Left renal pelvis (tissue), 4 donors: ENCODE results near the gene GNA15. TPM values are rescaled to one million over a fixed set of nuclear protein-coding genes. Genes with fewer than 3 reads are reported as not detected.

Experiments used
- DNase-seq, 4 donors: peaks; one replicate each; pipeline ENCODE4 v3.0.0-alpha.2; 2013; ENCODE audit warnings: low read depth in 4 of 4, low spot score in 3 of 4
- polyA plus RNA-seq, 4 donors: library from polyadenylated mRNA; unstranded; fragments of 120-200 nt; gene quantifications; one replicate each; pipeline ENCODE4 v1.2.1, GENCODE V29; 2013; ENCODE audit not compliant: insufficient read length in 4 of 4

Gene GNA15
- polyA plus RNA-seq, 4 donors = 0.96 to 2.2 (median 1.1) TPM

DNA sequence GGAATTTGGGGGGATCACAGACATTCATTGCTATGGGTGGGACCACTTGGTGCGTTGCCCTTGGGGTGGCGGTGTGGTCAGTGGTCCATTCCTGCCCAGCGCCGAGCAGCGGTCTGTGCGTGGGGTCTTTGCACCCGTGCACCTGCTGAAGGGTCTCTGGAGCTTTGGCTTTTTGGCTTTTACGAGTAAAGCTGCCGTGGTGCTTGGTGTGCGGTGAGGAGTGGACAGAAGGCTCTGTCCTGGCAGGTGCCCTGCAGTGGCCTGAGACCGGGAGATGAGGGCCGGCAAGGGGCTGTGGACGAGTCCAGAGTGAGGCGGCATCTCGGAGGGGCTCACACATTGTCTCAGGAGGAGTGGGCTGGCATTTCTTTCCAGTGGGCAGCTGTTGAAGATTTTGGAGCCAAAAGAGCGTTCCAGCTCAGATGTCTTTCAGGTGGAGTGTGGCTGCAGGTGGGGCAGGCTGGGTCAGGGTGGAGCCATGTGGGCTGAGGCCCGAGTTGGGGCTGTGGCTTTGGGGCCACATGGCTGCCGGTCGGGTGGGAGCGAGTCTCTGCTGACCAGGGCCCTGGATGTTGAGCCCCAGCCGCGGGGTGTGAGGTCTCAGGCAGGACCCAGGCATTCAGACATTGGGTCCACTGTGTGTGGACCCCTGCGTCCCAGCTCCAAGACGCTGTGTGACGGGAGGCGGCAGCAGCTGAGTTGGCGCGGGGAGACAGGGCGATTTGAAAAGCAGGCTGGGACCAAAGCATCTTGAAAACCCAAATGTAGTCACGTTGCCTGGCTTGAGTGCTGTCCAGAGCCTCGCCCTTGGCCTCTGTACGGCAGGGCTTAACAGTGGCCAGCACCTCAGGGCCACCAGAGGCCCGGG is 30.0 kb upstream of the GNA15 start:
- no peak for DNase-seq

DNA sequence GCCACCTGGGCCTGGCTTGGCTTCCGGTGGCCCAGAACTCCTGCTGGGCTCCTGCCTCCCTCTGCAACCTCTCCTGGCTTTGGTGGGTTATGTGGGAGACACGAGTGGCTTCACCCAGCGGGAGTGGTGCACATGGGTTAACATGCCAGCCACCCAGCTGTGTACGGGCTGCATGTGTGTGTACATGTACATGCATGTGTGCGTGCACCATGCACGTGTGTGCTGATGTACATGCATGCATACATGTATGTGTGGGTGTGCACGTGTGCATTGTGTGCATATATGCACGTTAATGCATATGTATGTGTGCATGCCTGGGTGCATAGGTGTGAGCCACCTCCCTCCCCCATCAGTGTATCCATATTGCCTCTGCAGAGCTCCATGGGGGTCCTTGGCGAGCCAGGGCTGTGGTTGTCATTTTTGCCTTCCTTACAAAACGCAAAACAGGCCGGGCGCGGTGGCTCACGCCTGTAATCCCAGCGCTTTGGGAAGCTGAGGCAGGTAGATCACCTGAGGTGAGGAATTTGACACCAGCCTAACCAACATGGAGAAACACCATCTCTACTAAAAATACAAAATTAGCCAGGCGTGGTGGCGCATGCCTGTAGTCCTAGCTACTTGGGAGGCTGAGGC is 29.2 kb upstream of the GNA15 start:
- no peak for DNase-seq

DNA sequence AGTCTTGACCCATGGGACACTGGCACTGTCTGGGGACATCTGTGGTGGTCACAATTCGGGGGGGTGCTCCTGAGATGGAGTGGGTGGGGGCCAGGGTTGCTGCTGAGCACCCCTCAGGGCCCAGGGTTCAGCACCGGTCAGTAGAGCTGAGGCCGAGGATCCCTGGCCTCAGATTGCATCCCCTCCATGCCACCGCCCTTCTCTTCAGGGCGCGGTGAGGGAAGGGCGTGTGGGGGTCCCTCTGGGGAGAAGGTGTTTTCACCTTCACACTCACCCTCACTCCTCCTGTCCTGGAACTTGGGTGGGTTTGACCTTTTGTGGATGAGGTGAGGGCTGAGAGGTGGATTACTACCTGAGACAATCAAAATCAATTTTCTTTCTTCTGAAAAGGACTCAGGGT is 28.2 kb upstream of the GNA15 start:
- DNase-seq = no peak

DNA sequence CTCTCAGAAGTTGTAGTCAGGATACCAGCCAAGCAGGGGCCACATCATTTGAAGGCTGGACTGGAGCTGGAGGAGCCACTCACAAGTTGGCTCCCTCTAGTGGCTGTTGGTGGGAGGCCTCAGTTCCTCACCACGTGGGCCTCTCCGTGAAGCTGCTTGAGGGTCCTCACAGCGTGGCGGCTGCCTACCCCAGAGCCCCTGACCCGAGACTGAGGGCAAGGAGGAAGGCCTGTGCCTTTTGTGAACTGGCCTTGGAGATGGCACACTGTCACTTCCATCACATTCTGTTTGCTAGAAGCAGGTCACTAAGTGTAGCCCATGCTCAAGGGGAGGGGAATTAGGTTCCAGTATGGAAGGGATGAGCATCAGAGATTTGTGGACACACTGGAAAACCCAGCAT is 27.1 kb upstream of the GNA15 start:
- DNase-seq = no peak

- DNase-seq = no peak
Measured at GRCh38 chr19:3109491-3109890, 26.3 kb upstream of the GNA15 start.

DNA sequence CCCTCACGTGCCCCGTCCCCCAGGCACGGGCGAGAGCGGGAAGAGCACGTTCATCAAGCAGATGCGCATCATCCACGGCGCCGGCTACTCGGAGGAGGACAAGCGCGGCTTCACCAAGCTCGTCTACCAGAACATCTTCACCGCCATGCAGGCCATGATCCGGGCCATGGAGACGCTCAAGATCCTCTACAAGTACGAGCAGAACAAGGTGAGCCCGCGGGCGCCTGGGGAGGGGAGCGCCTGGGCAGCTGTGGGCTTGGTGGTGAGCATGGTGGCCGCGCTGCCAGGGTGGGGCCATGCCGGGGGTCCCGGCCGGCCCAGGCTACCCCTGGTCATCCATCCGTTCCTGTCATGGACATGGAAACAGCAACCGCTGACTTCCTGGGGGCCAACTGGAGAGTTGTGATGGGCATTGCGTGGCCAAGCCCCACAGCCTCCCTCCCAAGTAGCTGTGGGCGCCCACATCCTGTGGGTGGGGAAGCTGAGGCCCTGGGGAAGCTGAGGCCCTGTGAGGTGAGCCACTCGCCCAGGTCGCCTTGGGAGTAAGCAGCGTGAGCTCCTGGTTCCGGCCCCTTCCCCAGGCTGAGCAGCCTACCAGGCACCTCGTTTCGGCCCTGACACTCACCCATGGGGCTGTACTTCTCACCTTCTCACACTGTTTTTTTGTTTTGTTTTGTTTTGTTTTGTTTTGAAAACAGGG is 25.6 kb upstream of the GNA15 start:
- no peak for DNase-seq

GRCh38 chr19:3111586-3112247 is 24.1 kb upstream of the GNA15 start:
- DNase-seq = no peak

DNA sequence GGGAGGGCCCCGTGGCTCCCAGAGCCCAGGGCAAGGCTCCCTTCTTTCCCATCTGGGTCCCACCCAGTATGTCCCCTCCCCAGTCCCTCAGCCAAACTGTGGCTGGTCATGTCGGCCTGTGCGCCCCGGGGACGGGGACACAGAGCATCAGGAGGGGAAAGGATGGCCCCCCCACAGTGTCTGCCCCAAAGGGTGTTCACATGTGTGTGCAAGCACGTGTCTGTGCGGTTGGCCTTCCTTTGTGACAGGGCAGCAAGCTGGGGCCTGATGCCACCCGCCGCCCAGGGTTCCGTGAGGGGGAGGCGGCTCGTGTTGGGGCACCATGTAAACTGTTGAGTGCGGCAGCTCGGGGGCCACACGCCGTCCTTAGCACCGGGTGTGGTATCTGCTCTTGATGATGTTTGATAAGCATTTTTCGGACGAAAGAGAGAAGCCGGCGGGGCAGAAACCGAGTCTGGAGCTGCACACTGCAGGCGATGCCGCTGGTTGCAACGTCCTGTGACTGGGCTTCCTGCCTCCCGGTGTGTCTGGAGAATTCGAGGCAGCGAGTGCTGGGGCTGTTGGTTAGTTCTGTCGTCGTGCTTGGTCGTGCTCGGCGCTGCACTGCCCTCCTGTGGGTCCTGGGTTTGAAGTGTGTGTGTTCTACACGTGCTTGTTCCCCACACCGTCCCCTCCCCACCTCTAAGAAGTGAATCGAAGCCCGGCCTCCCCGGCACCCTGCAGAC is 23.3 kb upstream of the GNA15 start:
- no peak for DNase-seq

GRCh38 chr19:3113100-3114017 is 22.5 kb upstream of the GNA15 start:
- DNase-seq = no peak

DNA sequence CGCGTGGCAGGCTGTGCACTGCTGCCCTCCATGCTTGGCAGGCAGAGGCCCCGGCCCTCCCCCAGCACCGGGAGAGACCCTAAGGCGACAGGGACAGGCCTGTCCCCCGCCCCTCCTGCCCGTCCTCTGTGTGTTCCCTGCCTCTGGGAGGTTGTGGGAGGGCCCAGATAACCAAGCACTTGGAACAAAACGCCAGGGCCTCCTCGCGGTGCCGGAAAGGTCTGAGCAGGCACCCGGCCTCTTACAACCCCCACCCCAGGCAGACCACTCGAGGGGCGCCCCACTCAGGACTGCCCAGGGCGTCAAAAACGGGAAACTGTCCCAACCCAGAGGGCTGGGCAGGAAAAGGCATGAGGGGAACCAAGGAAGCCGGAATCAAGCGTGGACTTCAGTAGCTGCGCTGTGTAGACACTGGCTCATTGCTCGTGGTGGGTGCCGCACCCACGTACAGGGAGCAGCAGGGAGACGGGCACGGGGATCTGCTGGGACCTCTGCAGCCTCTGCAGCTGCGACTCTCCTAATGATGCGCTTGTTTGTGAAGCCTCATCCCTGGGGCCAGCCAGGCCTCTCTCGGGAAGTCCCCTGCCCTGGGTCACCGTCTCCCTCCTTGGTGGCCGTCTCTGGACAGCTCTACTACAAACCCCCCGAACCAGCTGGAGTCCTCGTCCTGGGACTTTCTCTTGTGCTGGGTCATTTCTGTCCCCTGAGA is 21.7 kb upstream of the GNA15 start:
- DNase-seq = no peak

- no peak for DNase-seq
Measured at GRCh38 chr19:3114811-3115210, 21.0 kb upstream of the GNA15 start.

GRCh38 chr19:3115411-3115810 is 20.4 kb upstream of the GNA15 start:
- DNase-seq = no peak

DNA sequence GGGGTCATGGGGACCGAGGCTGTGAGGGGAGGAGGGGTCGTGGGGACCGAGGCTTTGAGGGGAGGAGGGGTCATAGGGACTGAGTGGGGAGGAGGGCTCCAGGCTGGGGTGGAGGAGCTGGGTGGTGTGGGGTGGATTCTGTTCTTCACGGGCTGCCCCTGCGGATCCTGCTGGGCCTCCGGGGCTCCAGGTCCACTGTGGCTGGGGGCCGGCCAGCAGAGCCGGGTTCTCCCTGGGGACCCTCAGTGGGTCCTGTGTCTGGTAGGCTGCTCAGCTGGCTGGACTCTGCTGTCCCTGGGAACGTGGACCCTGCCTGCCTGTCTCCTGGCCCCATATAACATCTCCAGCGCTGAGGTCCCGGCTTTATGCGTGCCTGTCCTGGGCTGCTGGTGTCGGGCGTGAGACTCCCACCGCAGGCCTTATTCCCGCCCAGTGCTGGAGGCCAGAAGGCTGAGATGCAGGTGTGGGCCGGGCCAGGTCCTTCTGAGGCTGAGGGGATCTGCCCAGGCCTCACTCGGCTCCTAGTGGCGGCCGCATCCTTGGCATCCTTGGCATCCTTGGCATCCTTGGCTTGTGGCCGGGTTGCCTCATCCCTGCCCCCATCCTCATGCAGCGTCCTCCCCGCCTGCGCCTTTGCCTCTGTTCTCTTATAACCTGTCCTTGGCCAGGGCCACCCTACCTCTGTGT is 19.8 kb upstream of the GNA15 start:
- no peak for DNase-seq

- DNase-seq = no peak
Measured at GRCh38 chr19:3116621-3117020, 19.2 kb upstream of the GNA15 start.

GRCh38 chr19:3117716-3118115 is 18.1 kb upstream of the GNA15 start:
- DNase-seq = no peak

- DNase-seq = no peak
Measured at GRCh38 chr19:3118232-3119070, 17.4 kb upstream of the GNA15 start.

DNA sequence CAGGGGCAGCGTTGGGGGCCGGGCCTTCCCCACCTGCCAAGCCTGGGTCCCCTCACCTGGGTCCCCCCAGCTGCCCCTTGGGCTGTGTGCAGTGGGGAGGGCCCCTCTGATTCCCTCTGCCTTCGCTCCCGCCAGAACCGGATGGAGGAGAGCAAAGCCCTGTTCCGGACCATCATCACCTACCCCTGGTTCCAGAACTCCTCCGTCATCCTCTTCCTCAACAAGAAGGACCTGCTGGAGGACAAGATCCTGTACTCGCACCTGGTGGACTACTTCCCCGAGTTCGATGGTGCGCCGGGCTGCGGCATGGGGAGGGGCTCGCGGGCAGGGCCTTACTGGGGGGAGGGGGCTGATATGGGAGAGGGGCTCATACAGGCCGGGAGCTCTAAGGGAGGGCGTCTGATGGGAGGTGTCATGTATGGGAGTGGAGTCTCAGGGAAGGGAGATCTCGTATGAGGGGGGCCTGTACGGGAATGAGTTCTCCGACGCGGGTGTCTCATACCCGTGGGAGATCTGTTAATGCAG is 16.7 kb upstream of the GNA15 start:
- no peak for DNase-seq
